Lower lobe of right lung (tissue), 2 donors: ENCODE data around the gene CDK5RAP3. TPM values are rescaled to one million over a fixed set of nuclear protein-coding genes. Genes with fewer than 3 reads are reported as not detected.
"Not testable (repeated sequence)": the region's sequence is repeated elsewhere in the genome, so short reads cannot be mapped to it uniquely, and the experiment has no call there.

Experiments used
- ATAC-seq, 2 donors: fragments of 200-7000 bp; cut with Tn5 transposase; one replicate each; pipeline ENCODE4 v1.9.1; 2020 to 2022; ENCODE audit warnings: mild to moderate bottlenecking in 2 of 2, moderate library complexity in 2 of 2
- DNase-seq: peaks from one replicate; pipeline ENCODE4 v3.0.0-alpha.2; 2020
- H3K27ac ChIP-seq: fragments of 200-600 bp; one replicate; pipeline ENCODE4 v1.8.0; 2022
- H3K27me3 ChIP-seq: fragments of 200-600 bp; one replicate; pipeline ENCODE4 v1.8.0; 2022; ENCODE audit warnings: low read depth
- H3K36me3 ChIP-seq: fragments of 200-600 bp; one replicate; pipeline ENCODE4 v1.8.0; 2022; ENCODE audit warnings: mild to moderate bottlenecking
- H3K4me1 ChIP-seq: fragments of 200-600 bp; one replicate; pipeline ENCODE4 v1.8.0; 2022
- H3K4me3 ChIP-seq: fragments of 200-600 bp; one replicate; pipeline ENCODE4 v1.8.0; 2022; ENCODE audit warnings: mild to moderate bottlenecking
- H3K9me3 ChIP-seq: fragments of 200-600 bp; one replicate; pipeline ENCODE4 v1.8.0; 2022
- CTCF ChIP-seq: fragments of 200-600 bp; IDR thresholded peaks from one replicate; pipeline ENCODE4 v1.8.0; 2022; ENCODE audit warnings: antibody characterized with exemption, mild to moderate bottlenecking
- intact Hi-C: fragments of 100-400 bp; cut with DNase I; formaldehyde crosslinking; loops from one replicate; pipeline ENCODE4 v1.11.0; 2022
- total RNA-seq: library from RNA; stranded (reverse); fragmentation: NEBNext Ultra II Directional; extraction: Animal tissue kit (Norgen Biotek cat#: 25700); gene quantifications from one replicate; pipeline ENCODE4 v1.2.1, GENCODE V29; 2021
- donor health status: DM: no; HTN: yes; CAD: no; lungs with severe emphysema.

CDK5RAP3 gene
- total RNA-seq, 1 donor from 2014 or later, result 161 TPM

GRCh38 chr17:47982091-47982617 lies 11.2 kb downstream of the CDK5RAP3 start:
- Histone ChIP-seq H3K9me3 (no peaks in the 10 kb centered on the region), H3K27ac (no peak overlapping the region), H3K27me3 (no peaks in the 10 kb centered on the region), H3K4me3 (no peak overlapping the region), H3K4me1 (peaks cover 15% of the 10 kb centered on the region), H3K36me3 (peaks cover 63% of the 10 kb centered on the region)
- intact Hi-C loops, result no loop called here
- no peak for TF ChIP-seq CTCF
- DNase-seq, result no peak
- ATAC-seq, result no peak

GRCh38 chr17:47982645-47983390 lies 11.9 kb downstream of the CDK5RAP3 start:
- ATAC-seq (no peak), DNase-seq (no peak)
- Histone ChIP-seq H3K4me1 (peaks cover 17% of the 10 kb centered on the region), H3K9me3 (no peaks in the 10 kb centered on the region), H3K4me3 (no peak overlapping the region), H3K36me3 (peaks cover 56% of the 10 kb centered on the region), H3K27ac (no peak overlapping the region), H3K27me3 (no peaks in the 10 kb centered on the region)
- no peak for TF ChIP-seq CTCF
- intact Hi-C loops, result no loop called here

GRCh38 chr17:47983492-47984223 lies 12.7 kb downstream of the CDK5RAP3 start:
- no peaks in the 10 kb centered on the region for H3K9me3 ChIP-seq
- H3K4me3 ChIP-seq, result no peak overlapping the region
- ATAC-seq (no peak), DNase-seq (no peak)
- H3K4me1 ChIP-seq, result peaks cover 19% of the 10 kb centered on the region
- peaks cover 48% of the 10 kb centered on the region for H3K36me3 ChIP-seq
- intact Hi-C loops, result no loop called here
- TF ChIP-seq CTCF, result no peak
- no peaks in the 10 kb centered on the region for H3K27me3 ChIP-seq
- no peak overlapping the region for H3K27ac ChIP-seq

- no peaks in the 10 kb centered on the region for H3K27me3 ChIP-seq
- no peak overlapping the region for H3K27ac ChIP-seq
- TF ChIP-seq CTCF, result no peak
- intact Hi-C loops, result no loop called here
- peaks cover 19% of the 10 kb centered on the region for H3K4me1 ChIP-seq
- H3K4me3 ChIP-seq, result no peak overlapping the region
- DNase-seq (no peak), ATAC-seq (no peak)
- H3K36me3 ChIP-seq, result peaks cover 19% of the 10 kb centered on the region
- no peaks in the 10 kb centered on the region for H3K9me3 ChIP-seq
Measured at GRCh38 chr17:47986520-47986919, 15.6 kb downstream of the CDK5RAP3 start.

- H3K4me3 ChIP-seq, result no peak overlapping the region
- H3K36me3 ChIP-seq, result peaks cover 11% of the 10 kb centered on the region
- H3K9me3 ChIP-seq, result no peaks in the 10 kb centered on the region
- no peaks in the 10 kb centered on the region for H3K27me3 ChIP-seq
- H3K27ac ChIP-seq, result no peak overlapping the region
- H3K4me1 ChIP-seq, result peaks cover 19% of the 10 kb centered on the region
- DNase-seq (no peak), ATAC-seq (peak; percentile 42 to 55)
- intact Hi-C loops, result no loop called here
- TF ChIP-seq CTCF, result no peak
Measured at GRCh38 chr17:47987240-47987835, 16.4 kb downstream of the CDK5RAP3 start.

GRCh38 chr17:47988445-47988844 lies 17.5 kb downstream of the CDK5RAP3 start:
- ATAC-seq, intact Hi-C loops, H3K4me3 ChIP-seq, H3K9me3 ChIP-seq, H3K36me3 ChIP-seq, H3K27me3 ChIP-seq, H3K4me1 ChIP-seq, DNase-seq, H3K27ac ChIP-seq: not testable (repeated sequence)
